ENCODE measurements around the gene APOB. TPM values are rescaled to one million over a fixed set of nuclear protein-coding genes. Genes with fewer than 3 reads are reported as not detected.

Gene APOB
- total and polyA plus RNA-seq, 2 of the 8 experiments (the other 6 are each of a cell fraction or from before 2014, with no cell fraction given) = 0.15 to 0.61 TPM

- H3K79me1 ChIP-seq (ENCODE audit: low read depth, low read length) = no peaks in the 10 kb centered on the region
- H3K23ac ChIP-seq (ENCODE audit: insufficient read length) = no peak overlapping the region
- ChIA-PET CTCF (ENCODE audit: partially characterized antibody) (interaction anchor here (0.7 to 1.8 kb wide), 7 partner anchors 13 to 325 kb away, joined by 3 to 7 read pairs (median 4); no protein-coding TSS in a partner anchor), POLR2A (ENCODE audit: partially characterized antibody) (no interaction called here)
- peaks cover 0 to 7% (median 2%) of the 10 kb centered on the region in 4 experiments; a peak in 1 of 7 replicates for H3K4me1 ChIP-seq (replicated peaks in 1 of 4; ENCODE audit: control insufficient read depth in 3 of 4, insufficient read depth in 4 of 4, low read length in 3 of 4)
- no peak overlapping the region for H3K4me2 ChIP-seq (ENCODE audit: insufficient read depth in 1 of 2, low read depth in 2 of 2, low read length in 2 of 2)
- H2BK5ac ChIP-seq (ENCODE audit: low read depth, low read length) = no peak overlapping the region
- FAIRE-seq (no peak), DNase-seq (ENCODE audit: low read depth in 1 of 2, low spot score in 2 of 2) (no peak)
- H3K9ac ChIP-seq (replicated peaks in 1 of 4; ENCODE audit: extremely low read depth in 1 of 4, low read depth in 3 of 4, low read length in 3 of 4) = no peak overlapping the region
- no peak overlapping the region for H2BK20ac ChIP-seq (ENCODE audit: low read length)
- no peak overlapping the region for H3K56ac ChIP-seq (replicated peaks; ENCODE audit: insufficient read length, low read depth, low read length)
- WGBS, 2 experiments (ENCODE audit: extremely low coverage in 1 of 2, insufficient coverage in 1 of 2, insufficient read length in 1 of 2, insufficient replicate concordance in 2 of 2, low coverage in 1 of 2, low lambda C conversion rate in 2 of 2, missing lambda C conversion rate in 1 of 2) = 90% methylated on average over 5 of the region's 5 CpGs; no CpG with 5 or more reads in 1 of the 2 experiments
- H2BK12ac ChIP-seq (ENCODE audit: low read depth, low read length) = peak overlapping the region; percentile 12; the same call in 1 of the 2 replicates
- no peaks in the 10 kb centered on the region for H3K79me2 ChIP-seq (ENCODE audit: control insufficient read depth in 1 of 2, insufficient read depth in 2 of 2, low read length in 2 of 2)
- H3K23me2 ChIP-seq (ENCODE audit: low read depth, low read length) = no peaks in the 10 kb centered on the region; the same call in 1 of the 2 replicates
- no peaks in the 10 kb centered on the region for H3K36me3 ChIP-seq (ENCODE audit: control insufficient read depth in 2 of 4, insufficient read depth in 4 of 4, low read length in 3 of 4)
- no peak overlapping the region for H3K27ac ChIP-seq (ENCODE audit: low read depth, low read length)
- no peak overlapping the region for H3K4ac ChIP-seq (replicated peaks; ENCODE audit: insufficient read length, low read depth, low read length)
- no peak overlapping the region for H2AK5ac ChIP-seq (ENCODE audit: low read depth, low read length)
- no peak overlapping the region for H3K14ac ChIP-seq (ENCODE audit: insufficient read length)
- no peaks in the 10 kb centered on the region for H4K20me1 ChIP-seq (replicated peaks in 1 of 2; ENCODE audit: control insufficient read depth in 1 of 2, insufficient read depth in 2 of 2, low read length in 2 of 2)
- no peaks in the 10 kb centered on the region for H3K9me3 ChIP-seq (ENCODE audit: insufficient read depth in 2 of 2, low read depth in 1 of 2, low read length in 1 of 2)
- no peak overlapping the region for H3K4me3 ChIP-seq (ENCODE audit: extremely low read depth in 1 of 4, insufficient read depth in 2 of 4, low read depth in 3 of 4, low read length in 4 of 4)
- no peak overlapping the region for H4K5ac ChIP-seq (ENCODE audit: insufficient read length, low read depth, low read length)
- no peak overlapping the region for H4K8ac ChIP-seq (ENCODE audit: extremely low read depth, insufficient read depth, low read length)
- no peak overlapping the region for H3K18ac ChIP-seq (ENCODE audit: extremely low read depth, low read length)
- H3K27me3 ChIP-seq (replicated peaks in 1 of 4; ENCODE audit: control insufficient read depth in 3 of 4, extremely low read depth in 1 of 4, insufficient read depth in 3 of 4, low read length in 3 of 4) = no peaks in the 10 kb centered on the region
- H2BK15ac ChIP-seq (ENCODE audit: low read length) = no peak overlapping the region
- no peak overlapping the region for H4K91ac ChIP-seq (replicated peaks; ENCODE audit: insufficient read length, low read length)
- H2BK120ac ChIP-seq (replicated peaks; ENCODE audit: low read depth, low read length) = no peak overlapping the region
- H2AFZ ChIP-seq (ENCODE audit: low read length) = no peak overlapping the region
- TF ChIP-seq MAFK (IDR thresholded peaks at IDR 0.05; ENCODE audit: low read depth, low read length) (no peak), JUN (IDR thresholded peaks at IDR 0.05; ENCODE audit: low read depth, low read length) (no peak), CTBP2 (IDR thresholded peaks at IDR 0.05; ENCODE audit: borderline replicate concordance, insufficient read depth, insufficient read length, low read length) (no peak), RBBP5 (IDR thresholded peaks at IDR 0.05; ENCODE audit: borderline replicate concordance, low read depth, low read length) (no peak), TAF1 (IDR thresholded peaks at IDR 0.05; ENCODE audit: low read depth, low read length) (no peak), SIRT6 (IDR thresholded peaks at IDR 0.05; ENCODE audit: low read length) (no peak), ZNF274 (IDR thresholded peaks at IDR 0.05; ENCODE audit: borderline replicate concordance, extremely low read depth, low read length) (no peak), SAP30 (IDR thresholded peaks at IDR 0.05; ENCODE audit: insufficient read depth, insufficient replicate concordance, low read length) (no peak), SUZ12 (IDR thresholded peaks at IDR 0.05; ENCODE audit: low read length) (no peak), MAX (IDR thresholded peaks at IDR 0.05) (no peak), CBX5 (IDR thresholded peaks at IDR 0.05; ENCODE audit: low read depth, low read length) (no peak)
These were observed 57.6 kb downstream of the APOB start for GRCh38 chr2:20986024-20986939.

Data from H1 (cell line).